HCEC 1CT (cell line): Measurements from ENCODE around the gene PLEKHM1.
"Not testable (repeated sequence)": the region's sequence is repeated elsewhere in the genome, so short reads cannot be mapped to it uniquely, and the experiment has no call there.

ENCODE experiments used
- DNase-seq: peaks from one replicate; pipeline ENCODE4 v3.0.0-alpha.2; 2017

The PLEKHM1 gene

DNA sequence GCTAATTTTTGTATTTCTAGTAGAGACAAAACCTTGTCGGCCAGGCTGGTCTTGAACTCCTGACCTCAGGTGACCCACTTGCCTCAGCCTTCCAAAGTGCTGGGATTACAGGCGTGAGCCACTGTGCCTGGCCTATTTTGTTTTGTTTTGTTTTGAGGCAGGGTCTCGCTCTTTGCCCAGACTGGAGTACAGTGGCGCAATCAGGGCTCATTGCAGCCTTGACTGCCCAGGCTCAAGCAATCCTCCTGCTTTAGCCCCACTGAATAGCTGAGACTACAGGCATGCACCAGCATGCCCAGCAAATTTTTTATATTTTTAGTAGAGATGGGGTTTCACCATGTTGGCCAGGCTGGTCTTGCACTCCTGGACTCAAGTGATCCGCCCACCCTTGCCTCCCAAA, 30.1 kb downstream of the PLEKHM1 start:
- not testable (repeated sequence) for DNase-seq

DNA sequence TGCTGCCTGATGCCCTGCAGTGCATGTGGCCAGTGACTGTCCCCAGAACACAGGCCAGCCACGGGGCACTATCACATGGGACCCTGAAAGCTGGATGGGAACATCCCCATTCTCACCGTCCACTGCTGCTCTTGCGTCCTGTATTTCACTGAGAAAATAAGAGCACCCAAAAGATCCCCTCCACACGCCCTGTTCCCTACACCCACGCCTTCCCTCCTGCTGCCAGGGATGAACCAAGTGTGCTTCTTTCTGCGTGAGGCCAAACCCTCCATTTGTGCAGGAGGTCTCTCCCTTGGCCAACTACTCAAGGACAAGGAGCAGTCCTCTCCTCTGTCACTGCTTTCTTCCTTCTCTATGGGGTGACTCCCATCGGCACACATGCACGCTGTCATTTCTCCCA, 36.2 kb downstream of the PLEKHM1 start:
- not testable (repeated sequence) for DNase-seq

DNA sequence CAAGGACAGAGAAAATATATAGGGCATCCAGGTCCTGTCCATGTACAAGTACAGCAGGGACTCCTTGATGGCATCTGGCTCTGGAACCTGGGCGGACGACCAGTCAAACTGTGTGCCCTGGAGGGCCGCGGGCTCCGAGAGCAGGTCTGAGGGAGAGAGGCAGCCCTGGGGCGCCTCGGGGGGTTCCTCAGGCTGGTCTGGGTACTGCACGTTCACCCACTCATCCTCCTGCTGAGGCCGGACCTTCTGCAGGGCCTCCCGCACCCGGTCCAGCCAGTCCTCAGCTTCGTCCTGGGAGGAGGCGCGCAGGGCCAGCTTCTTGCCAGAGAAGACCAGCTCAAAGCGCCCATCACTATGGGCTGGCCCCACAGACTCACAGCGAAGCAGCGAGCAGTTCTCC, 36.8 kb downstream of the PLEKHM1 start:
- not testable (repeated sequence) for DNase-seq

DNA sequence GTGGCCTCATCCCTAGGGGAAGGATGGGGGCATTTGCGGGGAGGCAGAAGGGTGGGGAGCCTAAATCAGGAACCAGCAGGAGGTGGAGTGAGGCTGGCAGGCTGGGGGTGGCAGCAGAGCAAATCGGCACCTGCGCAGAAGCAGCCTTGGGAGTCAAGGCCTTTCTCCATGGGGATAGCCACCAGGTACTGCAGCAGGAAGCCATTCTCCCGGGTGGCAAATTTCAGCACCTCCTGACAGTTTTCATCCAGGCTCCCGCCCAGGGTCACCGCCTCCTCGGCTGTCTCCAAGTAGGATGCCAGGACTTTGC, 37.3 kb downstream of the PLEKHM1 start:
- DNase-seq = not testable (repeated sequence)

DNA sequence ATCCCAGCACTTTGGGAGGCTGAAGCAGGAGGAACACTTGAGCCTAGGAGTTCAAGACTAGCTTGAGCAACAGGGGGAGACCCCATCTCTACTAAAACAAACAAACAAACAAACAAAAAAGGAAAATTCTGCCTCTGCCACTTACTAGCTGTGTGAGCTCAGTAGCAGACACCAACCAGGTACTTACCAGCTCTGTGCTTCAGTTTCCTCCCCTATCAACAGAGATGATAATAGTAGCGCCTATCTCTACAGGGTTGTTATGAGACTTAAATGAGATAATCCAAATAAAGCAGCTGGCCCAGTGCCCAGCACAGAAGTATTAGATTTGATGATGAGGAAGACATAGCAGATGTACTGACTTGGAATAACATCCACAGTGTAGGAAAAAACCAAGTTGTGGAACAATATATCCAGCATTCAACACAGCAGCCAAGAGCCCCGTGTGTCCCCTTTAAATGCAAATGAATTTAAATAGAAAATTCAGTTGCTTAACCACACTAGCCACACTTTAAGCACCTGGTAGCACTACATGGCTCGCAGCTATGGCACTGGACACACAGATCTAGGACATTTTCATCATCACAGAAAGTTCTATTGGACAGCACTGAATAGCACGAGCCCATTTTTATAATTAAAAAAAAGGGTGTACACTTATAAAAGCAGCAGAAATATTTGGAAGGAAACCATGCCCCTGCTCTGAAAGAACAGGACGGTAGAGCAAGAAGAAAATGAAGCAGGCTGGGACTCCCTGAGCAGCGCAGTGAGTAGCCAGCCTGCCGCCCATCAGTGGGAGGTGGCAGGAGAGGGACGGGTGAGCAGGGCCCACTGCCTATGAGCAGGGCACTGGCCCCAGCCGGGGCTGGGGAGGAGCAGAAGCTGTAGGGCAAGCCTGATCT, 37.9 kb downstream of the PLEKHM1 start:
- DNase-seq = not testable (repeated sequence)

DNA sequence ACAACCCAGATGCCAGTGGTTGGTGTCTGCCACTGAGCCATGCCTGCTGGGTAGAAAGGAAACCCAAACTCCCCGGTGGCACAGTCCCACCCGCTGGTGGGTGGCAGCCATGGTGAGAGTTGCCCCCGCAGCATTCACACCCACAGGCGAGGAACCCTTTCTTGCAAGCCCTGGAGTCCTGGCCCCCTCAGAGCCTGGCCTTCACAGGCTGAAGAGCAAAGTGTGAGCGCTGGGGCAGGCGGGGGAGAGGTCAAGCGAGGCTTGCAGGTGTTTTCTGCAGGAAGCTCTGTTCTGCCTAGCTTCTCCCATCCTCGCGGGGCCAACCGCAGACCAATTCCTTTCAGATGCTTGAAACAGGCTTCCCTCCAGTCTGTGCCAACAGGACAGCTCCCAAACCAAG, 38.9 kb downstream of the PLEKHM1 start:
- not testable (repeated sequence) for DNase-seq

DNA sequence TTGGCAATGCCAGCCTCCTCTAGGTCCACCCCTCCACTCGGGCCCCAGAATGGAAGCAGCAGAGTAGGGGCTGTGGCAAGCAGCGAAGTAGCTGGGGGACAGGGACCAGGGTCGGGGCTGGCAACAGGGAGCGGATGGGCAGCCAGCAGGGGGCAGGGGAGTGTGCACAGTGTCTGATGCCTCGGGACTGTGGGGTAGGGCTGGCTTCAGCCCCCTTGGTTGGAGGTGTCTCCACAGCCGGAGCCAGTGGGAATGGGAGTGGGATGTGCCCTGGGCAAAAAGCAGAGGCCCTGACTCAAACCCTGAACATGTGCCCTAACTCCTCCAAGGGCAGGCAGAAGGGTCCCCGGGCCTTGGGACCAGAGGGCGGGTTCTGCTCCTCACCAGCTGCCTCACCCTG, 39.4 kb downstream of the PLEKHM1 start:
- DNase-seq = no peak

DNA sequence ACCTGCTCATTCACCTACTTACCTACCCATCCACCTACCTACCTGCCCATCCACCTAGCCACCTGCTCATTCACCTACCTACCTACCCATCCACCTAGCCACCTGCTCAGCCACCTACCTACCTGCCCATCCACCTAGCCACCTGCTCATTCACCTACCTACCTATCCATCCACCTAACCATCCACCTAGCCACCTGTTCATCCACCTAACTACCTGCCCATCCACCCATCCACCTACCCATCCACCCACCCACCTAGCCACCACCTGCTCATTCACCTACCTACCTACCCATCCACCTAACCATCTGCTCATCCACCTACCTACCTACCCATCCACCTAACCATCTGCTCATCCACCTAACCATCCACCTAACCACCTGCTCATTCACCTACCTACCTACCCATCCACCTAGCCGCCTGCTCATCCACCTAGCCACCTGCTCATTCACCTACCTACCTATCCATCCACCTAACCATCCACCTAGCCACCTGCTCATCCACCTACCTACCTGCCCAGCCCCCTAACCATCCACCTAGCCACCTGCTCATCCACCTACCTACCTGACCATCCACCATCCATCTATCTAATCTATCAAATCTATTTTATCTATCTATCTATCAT, 40.7 kb downstream of the PLEKHM1 start:
- not testable (repeated sequence) for DNase-seq

DNA sequence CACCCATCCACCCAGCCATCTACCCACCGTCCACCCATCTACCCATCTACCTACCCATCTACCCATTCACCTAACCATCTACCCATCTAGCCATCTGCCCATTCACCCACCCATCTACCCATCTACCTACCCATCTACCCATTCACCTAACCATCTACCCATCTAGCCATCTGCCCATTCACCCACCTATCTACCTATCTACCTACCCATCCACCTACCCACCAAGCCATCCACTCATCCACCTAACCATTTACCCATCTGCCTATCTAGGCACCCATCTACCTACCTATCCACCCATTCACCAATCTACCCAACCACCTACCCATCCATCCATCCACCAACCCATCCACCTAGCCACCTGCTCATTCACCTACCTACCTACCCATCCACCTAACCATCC, 41.3 kb downstream of the PLEKHM1 start:
- DNase-seq = not testable (repeated sequence)

DNA sequence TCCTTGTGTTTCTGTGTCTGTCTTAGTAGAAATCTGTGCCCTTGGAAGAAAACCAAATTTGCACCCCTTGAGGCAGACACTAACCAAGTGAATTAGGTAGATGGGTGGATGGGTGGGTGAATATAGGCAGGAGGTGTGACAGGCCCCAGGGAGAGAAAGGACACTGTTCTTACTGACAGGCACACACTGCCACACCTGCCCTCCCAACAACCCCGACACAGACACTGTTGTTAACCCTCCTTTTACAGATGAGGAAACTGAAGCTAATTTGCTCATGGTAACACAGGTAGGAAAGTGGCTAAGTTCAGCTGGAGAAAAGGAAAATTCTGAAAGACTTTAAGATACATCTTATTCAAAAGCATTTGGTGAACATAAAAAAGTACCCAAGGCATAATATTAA, 42.0 kb downstream of the PLEKHM1 start:
- DNase-seq = not testable (repeated sequence)

DNA sequence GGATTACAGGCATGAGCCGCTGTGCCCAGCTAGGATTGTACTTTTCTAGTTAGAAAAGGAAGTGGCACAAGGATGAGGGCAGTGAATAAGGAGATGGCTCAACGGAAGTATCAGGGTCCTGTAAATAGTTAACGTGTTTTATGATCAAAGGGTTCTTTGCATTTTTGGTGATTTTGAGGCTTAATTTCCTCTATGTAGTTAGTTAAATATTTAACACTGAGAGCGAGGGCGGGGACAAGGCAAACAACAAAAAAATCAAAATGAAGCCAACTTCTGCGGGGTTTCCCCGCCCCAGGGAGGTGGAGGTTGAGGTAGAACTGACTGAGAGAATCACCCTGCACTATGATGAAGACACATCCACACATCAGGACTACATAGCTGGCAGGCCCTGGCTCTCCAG, 42.5 kb downstream of the PLEKHM1 start:
- DNase-seq = not testable (repeated sequence)

DNA sequence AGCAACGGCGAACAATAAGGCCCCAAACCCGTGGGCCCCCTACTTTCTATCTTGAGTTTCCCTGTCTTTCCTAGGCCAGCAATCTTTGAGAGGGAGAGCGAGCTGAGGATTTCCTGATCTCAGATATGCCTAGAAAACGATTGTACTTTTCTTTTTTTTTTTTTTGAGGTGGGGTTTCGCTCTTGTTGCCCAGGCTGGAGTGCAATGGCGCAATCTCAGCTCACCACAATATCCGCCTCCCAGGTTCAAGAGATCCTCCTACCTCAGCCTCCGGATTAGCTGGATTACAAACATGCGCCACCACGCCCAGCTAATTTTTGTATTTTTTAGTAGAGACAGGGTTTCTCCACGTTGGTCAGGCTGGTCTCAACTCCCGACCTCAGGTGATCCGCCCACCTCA, 42.9 kb downstream of the PLEKHM1 start:
- not testable (repeated sequence) for DNase-seq

DNA sequence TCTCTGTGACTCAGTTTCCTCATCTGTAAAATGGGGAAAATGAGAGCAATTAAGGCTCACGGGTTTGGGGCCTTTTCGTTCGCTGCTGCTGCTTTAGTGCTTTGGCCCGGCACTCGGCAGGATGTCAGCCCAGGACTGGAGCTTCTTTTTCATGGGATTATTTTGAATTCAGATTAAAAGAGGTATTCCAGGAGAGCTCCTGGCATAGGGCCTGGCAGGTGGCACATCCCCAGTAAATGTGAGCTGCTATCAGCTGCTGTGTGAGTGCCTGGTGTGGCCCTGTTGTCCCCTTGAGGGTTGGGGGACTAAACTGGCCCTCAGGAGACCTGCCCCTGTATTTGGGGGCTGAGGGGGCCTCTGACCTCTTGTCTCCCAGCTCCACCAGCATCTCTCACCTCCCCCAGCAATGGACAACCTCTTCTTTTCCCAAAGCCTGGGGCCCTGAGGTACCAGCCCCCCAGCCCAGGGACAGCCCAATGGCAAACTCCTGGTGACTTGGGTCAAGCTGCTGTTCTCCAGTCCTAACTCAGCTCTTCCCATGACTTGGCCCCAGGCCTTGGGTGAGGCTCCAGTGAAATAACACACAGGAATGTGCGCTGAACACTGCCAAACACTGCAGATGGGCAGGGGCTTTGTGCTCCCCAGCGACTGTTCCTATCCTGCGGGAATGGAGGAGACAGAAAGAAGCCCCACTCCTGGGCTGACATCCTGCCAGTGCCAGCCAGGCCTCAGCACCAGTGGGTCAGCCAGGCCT, 43.5 kb downstream of the PLEKHM1 start:
- DNase-seq = not testable (repeated sequence)

DNA sequence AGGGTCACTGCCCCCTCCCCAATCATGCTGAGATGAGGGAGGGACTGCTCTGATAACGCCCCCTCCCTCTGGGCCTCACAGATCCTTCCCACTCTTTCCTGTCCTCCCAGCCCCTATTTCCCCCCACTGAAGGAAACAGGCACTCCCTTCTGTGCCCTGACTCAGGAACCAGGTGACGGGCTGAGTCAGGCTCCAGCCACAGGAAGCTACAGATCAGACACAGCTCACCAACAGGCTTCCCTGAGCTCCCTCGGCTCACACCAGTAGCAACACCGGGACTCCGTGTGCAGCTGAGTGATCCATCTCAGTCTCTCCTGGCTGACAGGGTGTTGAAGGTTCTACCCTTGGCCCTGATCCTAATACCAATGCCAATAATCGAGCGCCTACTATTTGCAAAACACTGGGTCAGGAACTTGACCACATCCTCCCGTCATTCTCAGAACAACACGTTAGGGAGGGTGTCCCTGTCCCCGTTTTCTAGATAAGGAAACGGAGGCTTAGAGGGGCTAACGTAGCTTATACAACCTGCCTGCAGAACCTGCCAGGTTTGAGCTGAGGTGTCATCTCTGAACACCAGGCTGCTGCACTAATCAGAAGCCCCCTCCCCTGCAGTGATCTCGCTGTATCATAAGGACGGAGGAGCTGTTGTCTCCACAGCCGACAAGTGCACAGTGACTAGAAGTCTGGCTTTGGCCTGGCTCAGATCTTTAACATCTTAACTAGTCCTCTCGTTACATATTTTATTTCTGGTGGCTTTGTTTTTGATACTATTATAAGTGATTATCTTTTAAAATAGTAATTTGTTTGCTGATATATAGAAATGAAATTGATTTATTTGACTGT, 44.4 kb downstream of the PLEKHM1 start:
- peak; percentile 77 for DNase-seq

DNA sequence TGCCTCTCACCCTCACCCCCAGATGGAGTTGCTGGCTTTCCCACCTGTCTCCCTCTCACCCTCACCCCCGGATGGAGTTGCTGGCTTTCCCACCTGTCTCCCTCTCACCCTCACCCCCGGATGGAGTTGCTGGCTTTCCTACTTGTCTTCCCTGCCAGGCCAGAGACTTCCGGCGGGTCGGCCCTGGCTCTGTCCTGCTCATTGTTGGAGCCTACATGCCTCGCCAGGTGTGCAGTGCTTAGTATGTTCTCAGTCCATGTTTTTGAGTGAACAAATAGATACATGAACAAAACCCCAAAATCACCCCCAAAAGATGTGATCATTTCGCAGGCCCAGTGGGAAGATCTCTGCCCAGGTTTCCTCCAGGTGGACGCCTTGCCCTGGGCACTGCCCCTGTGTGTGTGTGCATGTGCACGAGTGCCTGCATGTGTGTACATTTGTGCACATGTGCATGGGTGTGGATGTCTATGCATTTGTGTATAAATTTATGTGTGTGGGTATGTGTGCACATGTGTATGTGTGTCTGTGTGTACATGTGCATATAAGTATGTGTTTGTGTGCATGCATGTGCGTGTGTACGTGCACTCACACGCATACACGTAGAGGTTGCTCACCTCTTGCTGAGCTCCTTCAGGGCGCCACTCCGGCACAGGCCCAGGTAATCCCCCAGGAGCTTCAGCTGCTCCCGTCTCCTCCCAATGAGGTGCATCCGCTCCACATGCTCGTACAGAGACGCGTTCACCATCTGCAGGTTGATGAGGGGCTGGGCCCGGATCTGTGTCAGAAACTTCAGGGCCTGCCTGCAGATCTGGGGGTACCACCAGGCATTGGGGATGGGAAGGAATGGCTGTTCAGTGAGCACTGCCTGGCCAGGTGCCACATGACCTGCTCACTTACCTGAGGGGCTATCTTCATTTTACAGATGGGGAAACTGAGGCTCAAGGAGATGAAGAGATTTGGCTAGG, 45.4 kb downstream of the PLEKHM1 start:
- DNase-seq = not testable (repeated sequence)

DNA sequence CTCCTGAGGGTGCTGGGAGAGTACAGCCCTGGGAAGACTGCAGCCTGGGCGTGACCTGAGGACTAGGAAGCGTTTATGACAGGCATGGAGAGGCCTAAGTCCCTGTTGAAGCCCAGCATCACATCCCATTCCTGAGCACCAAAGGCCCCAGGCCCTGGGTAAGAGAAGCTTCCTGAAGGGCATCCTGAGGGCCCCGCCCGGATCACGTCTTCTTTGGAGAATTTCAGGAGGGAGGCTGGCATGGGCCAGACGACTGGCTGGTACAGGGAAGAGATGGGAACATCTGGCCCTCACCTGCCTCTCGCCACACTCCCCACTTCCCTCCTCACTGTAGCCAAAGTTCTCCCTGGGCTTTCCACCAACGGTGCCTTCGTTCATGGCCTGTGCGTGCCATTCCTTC, 46.2 kb downstream of the PLEKHM1 start:
- DNase-seq = not testable (repeated sequence)

DNA sequence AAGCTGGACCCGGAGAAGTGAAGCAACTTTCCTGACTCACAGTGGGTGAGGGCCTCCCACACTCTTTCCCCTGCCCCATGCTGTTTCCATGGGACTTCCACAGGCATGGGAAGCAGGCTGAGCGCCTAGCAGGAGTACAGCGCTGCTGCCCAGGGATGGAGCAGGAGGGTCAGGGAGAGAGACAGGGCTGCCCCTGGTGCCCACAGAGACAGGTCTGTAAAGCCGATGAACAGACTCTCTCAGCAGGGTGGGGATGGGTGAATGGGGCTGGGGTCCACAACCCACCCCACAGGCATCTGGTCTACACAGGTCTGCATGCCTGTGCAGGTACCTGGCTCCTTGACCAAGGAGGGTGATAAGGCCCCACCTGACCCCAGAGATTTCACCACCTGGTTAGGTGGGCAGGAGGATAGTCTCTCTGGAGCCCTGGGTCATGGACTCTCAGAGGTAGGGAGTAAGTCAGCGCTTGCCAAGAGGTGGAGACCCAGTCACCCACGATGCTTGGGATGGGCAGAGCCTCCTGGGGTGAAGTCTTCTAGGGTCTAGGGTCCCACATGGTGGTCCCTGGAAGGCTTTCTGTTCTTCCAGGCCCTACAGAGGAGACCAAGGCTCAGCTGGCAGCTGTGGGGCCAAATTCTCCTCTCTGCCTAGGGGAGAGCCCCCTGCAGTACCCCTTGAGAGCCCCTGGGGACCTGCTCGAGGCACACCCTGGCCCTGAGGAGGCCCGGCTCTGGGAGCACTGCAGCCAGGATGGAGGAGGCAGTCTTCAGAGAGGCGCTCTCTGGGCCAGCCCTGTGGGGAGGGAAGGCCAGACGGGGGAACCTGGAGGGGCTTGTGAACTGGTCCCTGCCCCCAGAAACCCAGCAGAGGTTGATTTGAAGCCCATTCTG, 46.9 kb downstream of the PLEKHM1 start:
- DNase-seq = not testable (repeated sequence)

DNA sequence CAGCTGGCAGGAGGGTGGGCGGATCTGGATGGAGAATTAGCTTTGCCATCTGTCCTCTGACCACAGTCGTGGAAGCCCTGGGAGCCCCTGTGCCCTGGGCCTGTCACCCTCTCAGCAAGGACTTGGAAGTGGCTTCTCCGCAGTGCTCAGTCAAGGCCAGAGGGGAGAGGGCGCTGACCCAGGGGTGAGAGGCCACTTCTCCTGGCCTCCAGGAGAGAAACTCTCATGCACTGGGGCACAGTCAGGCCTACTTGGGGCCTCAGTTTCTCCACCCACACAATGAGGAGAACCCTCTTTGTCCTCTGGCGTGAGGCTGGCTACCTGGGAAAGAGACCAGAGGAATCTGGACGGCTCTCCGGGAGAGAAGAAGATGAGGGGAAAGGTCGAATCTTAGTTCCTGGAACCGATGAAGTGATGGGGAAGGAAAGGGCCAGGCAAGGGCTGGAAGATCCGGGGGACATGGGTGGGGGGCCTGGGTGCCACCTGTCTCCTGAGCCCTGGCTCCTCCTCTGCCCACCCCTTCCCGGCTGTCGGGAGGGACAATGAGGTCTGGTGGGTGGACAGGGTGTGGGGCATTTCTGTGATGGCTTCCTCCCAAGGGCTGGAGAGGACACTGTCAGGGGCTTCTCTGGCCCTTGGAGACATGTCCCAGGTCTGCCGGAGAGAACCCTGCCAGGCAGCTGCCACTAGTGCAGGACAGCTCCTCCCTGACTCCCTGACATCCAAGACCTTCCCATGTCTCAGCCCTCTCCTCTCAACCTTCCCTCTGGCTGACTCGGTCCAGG, 48.8 kb downstream of the PLEKHM1 start:
- no peak for DNase-seq

DNA sequence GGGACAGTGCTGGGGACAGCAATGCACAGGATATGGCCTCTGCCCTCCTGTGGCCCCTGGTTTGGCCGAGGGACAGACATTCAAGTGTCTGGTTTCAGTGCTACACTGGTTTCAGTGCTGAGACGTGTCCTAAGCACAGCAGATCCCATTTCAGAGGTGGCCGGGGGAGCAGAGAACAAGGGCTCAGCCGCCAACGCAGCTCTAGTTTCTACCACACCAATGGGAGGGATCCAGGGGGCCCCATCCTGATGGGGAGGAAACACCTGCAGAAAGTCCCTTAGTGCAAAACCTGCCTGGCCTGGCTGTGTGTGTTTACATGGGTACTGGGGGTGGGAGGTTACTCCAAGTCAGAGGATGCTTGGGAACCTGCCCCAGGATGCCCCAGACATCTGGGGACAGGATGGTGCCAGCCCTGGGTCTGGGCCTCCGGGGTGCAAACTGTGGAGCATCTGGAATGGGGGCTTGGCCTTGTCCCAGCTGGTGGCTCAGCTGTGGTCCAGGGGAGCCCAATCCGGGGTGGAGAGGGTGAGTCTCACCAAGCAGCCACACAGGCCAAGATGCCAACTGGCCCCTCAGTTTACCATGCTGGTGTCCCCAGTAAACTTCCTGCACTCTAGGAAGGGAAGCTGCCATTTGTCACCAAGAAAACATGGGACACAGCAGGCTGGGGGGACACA, 49.5 kb downstream of the PLEKHM1 start:
- DNase-seq = not testable (repeated sequence)
